ENCODE results near the gene PLXNA3. TPM values are rescaled to one million over a fixed set of nuclear protein-coding genes. Genes with fewer than 3 reads are reported as not detected.

The PLXNA3 gene
- total and polyA plus RNA-seq, 8 donors: 2.3 to 296 (median 13.9) TPM

DNA sequence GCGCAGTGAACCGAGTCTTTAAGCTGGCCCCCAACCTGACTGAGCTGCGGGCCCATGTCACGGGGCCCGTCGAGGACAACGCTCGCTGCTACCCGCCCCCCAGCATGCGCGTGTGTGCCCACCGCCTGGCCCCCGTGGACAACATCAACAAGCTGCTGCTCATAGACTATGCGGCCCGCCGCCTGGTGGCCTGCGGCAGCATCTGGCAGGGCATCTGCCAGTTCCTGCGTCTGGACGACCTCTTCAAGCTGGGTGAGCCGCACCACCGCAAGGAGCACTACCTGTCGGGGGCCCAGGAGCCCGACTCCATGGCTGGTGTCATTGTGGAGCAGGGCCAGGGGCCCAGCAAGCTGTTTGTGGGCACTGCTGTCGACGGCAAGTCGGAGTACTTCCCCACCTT lies 2.2 kb downstream of the PLXNA3 start:
- no peak overlapping the region for H3K4me3 ChIP-seq
- no peak overlapping the region for H3K27ac ChIP-seq
- peaks cover 0 to 16% (median 15%) of the 10 kb centered on the region in 4 donors for H3K4me1 ChIP-seq
- no peak for TF ChIP-seq EP300 (IDR thresholded peaks at IDR 0.05)
- no peak for TF ChIP-seq POLR2AphosphoS5 (IDR thresholded peaks at IDR 0.05)
- TF ChIP-seq, protein P1, sequence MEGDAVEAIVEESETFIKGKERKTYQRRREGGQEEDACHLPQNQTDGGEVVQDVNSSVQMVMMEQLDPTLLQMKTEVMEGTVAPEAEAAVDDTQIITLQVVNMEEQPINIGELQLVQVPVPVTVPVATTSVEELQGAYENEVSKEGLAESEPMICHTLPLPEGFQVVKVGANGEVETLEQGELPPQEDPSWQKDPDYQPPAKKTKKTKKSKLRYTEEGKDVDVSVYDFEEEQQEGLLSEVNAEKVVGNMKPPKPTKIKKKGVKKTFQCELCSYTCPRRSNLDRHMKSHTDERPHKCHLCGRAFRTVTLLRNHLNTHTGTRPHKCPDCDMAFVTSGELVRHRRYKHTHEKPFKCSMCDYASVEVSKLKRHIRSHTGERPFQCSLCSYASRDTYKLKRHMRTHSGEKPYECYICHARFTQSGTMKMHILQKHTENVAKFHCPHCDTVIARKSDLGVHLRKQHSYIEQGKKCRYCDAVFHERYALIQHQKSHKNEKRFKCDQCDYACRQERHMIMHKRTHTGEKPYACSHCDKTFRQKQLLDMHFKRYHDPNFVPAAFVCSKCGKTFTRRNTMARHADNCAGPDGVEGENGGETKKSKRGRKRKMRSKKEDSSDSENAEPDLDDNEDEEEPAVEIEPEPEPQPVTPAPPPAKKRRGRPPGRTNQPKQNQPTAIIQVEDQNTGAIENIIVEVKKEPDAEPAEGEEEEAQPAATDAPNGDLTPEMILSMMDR (IDR thresholded peaks at IDR 0.05): no peak
- no peak for TF ChIP-seq POLR2A (IDR thresholded peaks at IDR 0.05)
- 84 to 92% (median 88%) methylated on average over 5 to 26 of the region's 26 CpGs for WGBS, 5 donors
- no peaks in the 10 kb centered on the region for H3K27me3 ChIP-seq
- H3K9me3 ChIP-seq: peaks cover 0 to under 1% (median under 1%) of the 10 kb centered on the region in 4 donors
- peaks cover 0 to 50% (median 32%) of the 10 kb centered on the region in 4 donors for H3K36me3 ChIP-seq
- intact Hi-C loops (cut with DNase I; ENCODE audit: low total_unique reads): no loop called here
- DNase-seq: peak in 1 of 2 donors; percentile 28

GRCh38 chrX:154462396-154462795 lies 4.3 kb downstream of the PLXNA3 start:
- Histone ChIP-seq H3K27ac (no peak overlapping the region), H3K9me3 (no peaks in the 10 kb centered on the region), H3K4me3 (no peak overlapping the region), H3K4me1 (peaks cover 0 to 16% (median 15%) of the 10 kb centered on the region in 4 donors), H3K36me3 (peaks cover 0 to 70% (median 53%) of the 10 kb centered on the region in 4 donors), H3K27me3 (no peaks in the 10 kb centered on the region)
- intact Hi-C loops (cut with DNase I; ENCODE audit: low total_unique reads): no loop called here
- DNase-seq: no peak
- TF ChIP-seq POLR2A (IDR thresholded peaks at IDR 0.05) (no peak), EP300 (IDR thresholded peaks at IDR 0.05) (no peak), POLR2AphosphoS5 (IDR thresholded peaks at IDR 0.05) (no peak)
- TF ChIP-seq, protein P1 (IDR thresholded peaks at IDR 0.05): no peak
- WGBS, 5 donors: 72 to 80% (median 79%) methylated on average over 3 to 8 of the region's 8 CpGs

DNA sequence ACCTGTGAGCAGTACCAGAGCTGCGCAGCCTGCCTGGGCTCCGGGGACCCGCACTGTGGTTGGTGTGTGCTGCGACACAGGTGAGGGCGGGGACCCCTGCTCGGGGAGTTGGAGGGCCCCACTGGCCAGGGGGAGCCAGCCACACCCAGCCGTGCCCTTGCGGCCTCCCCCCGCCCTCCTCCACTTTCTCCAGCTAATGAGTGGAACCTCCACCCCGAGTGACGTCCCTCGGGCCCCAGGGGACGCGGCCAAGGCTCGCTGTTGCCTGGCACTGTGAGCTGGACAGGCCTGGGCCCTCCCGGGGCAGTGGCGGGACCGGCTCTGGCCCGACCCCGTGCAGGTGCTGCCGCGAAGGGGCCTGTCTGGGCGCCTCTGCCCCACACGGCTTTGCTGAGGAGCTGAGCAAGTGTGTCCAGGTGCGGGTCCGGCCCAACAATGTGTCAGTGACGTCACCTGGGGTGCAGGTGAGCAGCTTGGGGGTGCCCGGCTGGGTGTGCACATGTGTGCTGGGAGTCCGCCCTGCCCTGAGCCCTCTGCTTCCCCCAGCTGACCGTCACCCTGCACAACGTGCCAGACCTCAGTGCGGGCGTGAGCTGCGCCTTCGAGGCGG lies 5.6 kb downstream of the PLXNA3 start:
- Histone ChIP-seq H3K27me3 (no peaks in the 10 kb centered on the region), H3K27ac (no peak overlapping the region), H3K9me3 (no peaks in the 10 kb centered on the region), H3K4me1 (peaks cover 0 to 16% (median 13%) of the 10 kb centered on the region in 4 donors), H3K4me3 (no peak overlapping the region), H3K36me3 (peaks cover 0 to 83% (median 66%) of the 10 kb centered on the region in 4 donors)
- TF ChIP-seq EP300 (IDR thresholded peaks at IDR 0.05) (no peak), POLR2A (IDR thresholded peaks at IDR 0.05) (no peak), POLR2AphosphoS5 (IDR thresholded peaks at IDR 0.05) (no peak)
- TF ChIP-seq, protein P1 (IDR thresholded peaks at IDR 0.05): no peak
- 88 to 95% (median 92%) methylated on average over 9 to 30 of the region's 36 CpGs for WGBS, 5 donors
- intact Hi-C loops (cut with DNase I; ENCODE audit: low total_unique reads): no loop called here
- DNase-seq: no peak

GRCh38 chrX:154464806-154465365 lies 6.8 kb downstream of the PLXNA3 start:
- H3K27me3 ChIP-seq: no peaks in the 10 kb centered on the region
- no peak overlapping the region for H3K27ac ChIP-seq
- H3K9me3 ChIP-seq: no peaks in the 10 kb centered on the region
- intact Hi-C loops (cut with DNase I; ENCODE audit: low total_unique reads): no loop called here
- no peak overlapping the region for H3K4me3 ChIP-seq
- H3K36me3 ChIP-seq: peaks cover 3 to 95% (median 78%) of the 10 kb centered on the region in 4 donors
- 93 to 100% (median 97%) methylated on average over 3 to 28 of the region's 28 CpGs for WGBS, 5 donors
- H3K4me1 ChIP-seq: peaks cover 0 to 5% (median 3%) of the 10 kb centered on the region in 4 donors
- no peak for DNase-seq
- no peak for TF ChIP-seq POLR2AphosphoS5 (IDR thresholded peaks at IDR 0.05)
- TF ChIP-seq, protein P1 (IDR thresholded peaks at IDR 0.05): no peak
- no peak for TF ChIP-seq EP300 (IDR thresholded peaks at IDR 0.05)
- TF ChIP-seq POLR2A (IDR thresholded peaks at IDR 0.05): no peak
